Forelimb muscle (tissue), 1 donor: Measurements from ENCODE around the gene DMTF1. TPM values are rescaled to one million over a fixed set of nuclear protein-coding genes. Genes with fewer than 3 reads are reported as not detected.
"Not testable (repeated sequence)": the region's sequence is repeated elsewhere in the genome, so short reads cannot be mapped to it uniquely, and the experiment has no call there.

Source experiments
- DNase-seq: peaks from one replicate; pipeline ENCODE4 v3.0.0-alpha.2; 2013; ENCODE audit warnings: low read depth
- polyA plus RNA-seq: library from polyadenylated mRNA; unstranded; fragments of 120-200 nt; gene quantifications from one replicate; pipeline ENCODE4 v1.2.1, GENCODE V29; 2013; ENCODE audit not compliant: insufficient read length

The DMTF1 gene
- polyA plus RNA-seq, 1 donor: 98.3 TPM

GRCh38 chr7:87193912-87194311 lies 41.7 kb downstream of the DMTF1 start:
- DNase-seq: no peak

- no peak for DNase-seq
These were observed 47.0 kb downstream of the DMTF1 start for GRCh38 chr7:87199241-87199640.

- no peak for DNase-seq
These were observed 47.6 kb downstream of the DMTF1 start for GRCh38 chr7:87199700-87200450.

GRCh38 chr7:87202208-87202607 lies 50.0 kb downstream of the DMTF1 start:
- no peak for DNase-seq

GRCh38 chr7:87202705-87203104 lies 50.5 kb downstream of the DMTF1 start:
- no peak for DNase-seq

GRCh38 chr7:87203929-87204328 lies 51.7 kb downstream of the DMTF1 start:
- not testable (repeated sequence) for DNase-seq

GRCh38 chr7:87204933-87205332 lies 52.7 kb downstream of the DMTF1 start:
- no peak for DNase-seq

GRCh38 chr7:87205701-87206100 lies 53.4 kb downstream of the DMTF1 start:
- DNase-seq: not testable (repeated sequence)

GRCh38 chr7:87206361-87206760 lies 54.1 kb downstream of the DMTF1 start:
- no peak for DNase-seq

GRCh38 chr7:87209295-87209924 lies 57.2 kb downstream of the DMTF1 start:
- DNase-seq: no peak

- DNase-seq: no peak
These were observed 58.3 kb downstream of the DMTF1 start for GRCh38 chr7:87210506-87210905.

- no peak for DNase-seq
These were observed 60.2 kb downstream of the DMTF1 start for GRCh38 chr7:87212498-87212897.

- no peak for DNase-seq
These were observed 61.0 kb downstream of the DMTF1 start for GRCh38 chr7:87213252-87213651.

- no peak for DNase-seq
These were observed 61.6 kb downstream of the DMTF1 start for GRCh38 chr7:87213811-87214210.

GRCh38 chr7:87215046-87215445 lies 62.8 kb downstream of the DMTF1 start:
- DNase-seq: no peak

GRCh38 chr7:87216701-87217508 lies 64.7 kb downstream of the DMTF1 start:
- DNase-seq: no peak

- no peak for DNase-seq
These were observed 65.9 kb downstream of the DMTF1 start for GRCh38 chr7:87217983-87218653.

GRCh38 chr7:87218796-87219544 lies 66.7 kb downstream of the DMTF1 start:
- DNase-seq: no peak

GRCh38 chr7:87219545-87220025 lies 67.3 kb downstream of the DMTF1 start, which contains the start of gene TMEM243:
Gene TMEM243, minus strand, starts transcription at chr7:87219732. Its CDS starts 229 bp downstream, at chr7:87219503.
- DNase-seq: no peak

GRCh38 chr7:87220026-87220733 lies 67.9 kb downstream of the DMTF1 start:
- DNase-seq: no peak
